NK-92 (cell line): Measurements from ENCODE around the gene ARHGEF5.
"Not testable (repeated sequence)": the region's sequence is repeated elsewhere in the genome, so short reads cannot be mapped to it uniquely, and the experiment has no call there.

Experiments
- DNase-seq: peaks from one replicate; lab custom pipeline; 2025; ENCODE audit not compliant: unreplicated experiment; lab: John Stamatoyannopoulos, UW

ARHGEF5 gene

GRCh38 chr7:144418931-144419330 lies 63.7 kb downstream of the ARHGEF5 start:
- DNase-seq: not testable (repeated sequence)

- DNase-seq: not testable (repeated sequence)
Observed at GRCh38 chr7:144427539-144427938, 72.3 kb downstream of the ARHGEF5 start.

DNA sequence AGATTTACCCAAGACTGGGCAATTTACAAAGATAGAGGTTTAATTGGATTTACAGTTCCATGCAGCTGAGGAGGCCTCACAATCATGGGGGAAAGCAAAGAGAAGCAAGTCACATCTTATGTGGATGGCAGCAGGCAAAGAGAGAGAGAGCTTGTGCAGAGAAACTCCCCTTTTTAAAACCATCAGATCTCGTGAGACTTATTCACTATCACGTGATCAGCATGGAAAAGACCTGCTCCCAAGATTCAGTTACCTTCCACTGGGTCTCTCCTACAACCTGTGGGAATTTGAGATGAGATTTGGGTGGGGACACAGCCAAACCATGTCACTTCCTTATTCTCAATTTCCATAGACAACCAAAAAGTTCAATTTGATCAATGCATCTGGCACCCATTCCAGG lies 73.2 kb downstream of the ARHGEF5 start:
- DNase-seq: no peak
